OCI-LY7 (cell line): Measurements from ENCODE around the gene TOM1L2. TPM values are rescaled to one million over a fixed set of nuclear protein-coding genes. Genes with fewer than 3 reads are reported as not detected.

ENCODE experiments used
- BruUV-seq: library from RNA; stranded (reverse); fragments of 400-500 nt; replicated peaks from 2 replicates; lab custom pipeline; 2021; lab: Mats Ljungman, UMichigan
- CTCF ChIA-PET: fragments of 300-600 bp; sonication (Branson Sonifier 250); formaldehyde crosslinking; loops from one replicate; lab custom pipeline; 2022; ENCODE audit warnings: antibody characterized with exemption; ENCODE audit not compliant: unreplicated experiment; lab: Charles Lee
- POLR2A ChIA-PET: fragments of 300-600 bp; sonication (Branson Sonifier 250); formaldehyde crosslinking; loops from one replicate; lab custom pipeline; 2022; ENCODE audit warnings: antibody characterized with exemption; lab: Charles Lee
- DNase-seq: peaks from one replicate; pipeline ENCODE4 v3.0.0-alpha.2; 2015; ENCODE audit warnings: low spot score
- H2AFZ ChIP-seq: fragments of 200-600 bp; sonication (generic), shearing (Covaris generic); 2 replicates; pipeline ENCODE4 v1.6.1; 2014; ENCODE audit warnings: mild to moderate bottlenecking, antibody characterized with exemption, low read length, moderate library complexity
- H3K27ac ChIP-seq: fragments of 200-600 bp; sonication (generic); 2 replicates; pipeline ENCODE4 v1.5.1; 2014; ENCODE audit warnings: mixed run types, low read depth, mild to moderate bottlenecking, moderate library complexity, low read length, inconsistent platforms; ENCODE audit not compliant: poor library complexity, severe bottlenecking
- H3K36me3 ChIP-seq: fragments of 200-600 bp; sonication (generic); 2 replicates; pipeline ENCODE4 v1.6.1; 2014; ENCODE audit warnings: mild to moderate bottlenecking, antibody characterized with exemption, low read length, moderate library complexity, mixed read lengths; ENCODE audit not compliant: insufficient read depth
- H3K4me1 ChIP-seq: fragments of 200-600 bp; sonication (generic); 2 replicates; pipeline ENCODE4 v1.5.1; 2014; ENCODE audit warnings: mild to moderate bottlenecking, low read length; ENCODE audit not compliant: insufficient read depth, poor library complexity, severe bottlenecking
- H3K4me2 ChIP-seq: fragments of 200-600 bp; sonication (generic); 2 replicates; pipeline ENCODE4 v1.6.1; 2014; ENCODE audit warnings: mild to moderate bottlenecking, low read length
- H3K4me3 ChIP-seq: fragments of 200-600 bp; sonication (generic); 2 replicates; pipeline ENCODE4 v1.5.1; 2014; ENCODE audit warnings: mild to moderate bottlenecking, low read depth, low read length; ENCODE audit not compliant: poor library complexity, severe bottlenecking
- H3K79me2 ChIP-seq: fragments of 200-600 bp; sonication (generic); 2 replicates; pipeline ENCODE4 v1.6.1; 2016; ENCODE audit warnings: low read depth, mild to moderate bottlenecking, low read length, moderate library complexity, mixed read lengths; ENCODE audit not compliant: insufficient read depth
- H3K9me2 ChIP-seq: fragments of 200-600 bp; sonication (generic); 2 replicates; pipeline ENCODE4 v1.6.1; 2016; ENCODE audit warnings: mild to moderate bottlenecking, low read length, mixed read lengths; ENCODE audit not compliant: insufficient read depth
- H3K9me3 ChIP-seq: fragments of 200-600 bp; sonication (generic); 2 replicates; pipeline ENCODE4 v1.6.1; 2014; ENCODE audit warnings: mild to moderate bottlenecking, mixed run types, low read length, mixed read lengths
- H4K20me1 ChIP-seq: fragments of 200-600 bp; sonication (generic); 2 replicates; pipeline ENCODE4 v1.6.1; 2014; ENCODE audit warnings: mild to moderate bottlenecking, antibody characterized with exemption, low read length, moderate library complexity, mixed read lengths; ENCODE audit not compliant: insufficient read depth
- EZH2phosphoT487 ChIP-seq: fragments of 200-600 bp; sonication (generic); IDR thresholded peaks from 2 replicates; pipeline ENCODE4 v1.6.1; 2018; ENCODE audit warnings: low read depth, borderline replicate concordance, mild to moderate bottlenecking, mixed run types, antibody characterized with exemption, low read length, moderate library complexity, mixed read lengths
- intact Hi-C: fragments of 100-400 bp; cut with micrococcal nuclease; formaldehyde crosslinking; loops from one replicate; pipeline ENCODE4 v1.10.0; 2022; ENCODE audit not compliant: unreplicated experiment
- total RNA-seq, 2 experiments: library from RNA; depleted of rRNA in 1 of 2; stranded (reverse); fragments of >200 nt in 1 of 2; shearing (Covaris generic) in 1 of 2; gene quantifications; 2 replicates each; pipeline ENCODE4 v1.2.3, GENCODE V29; 2014 to 2022
- TF ChIP-seq, protein P1 (sequence below): fragments of 200-600 bp; sonication (generic); conservative IDR thresholded peaks from 2 replicates; pipeline ENCODE4 v1.5.1; 2014; ENCODE audit warnings: mild to moderate bottlenecking, antibody characterized with exemption, low read length, moderate library complexity, mixed read lengths

TOM1L2 gene
- total RNA-seq, 2 experiments from 2014 or later = 4.9 to 14.3 TPM

DNA sequence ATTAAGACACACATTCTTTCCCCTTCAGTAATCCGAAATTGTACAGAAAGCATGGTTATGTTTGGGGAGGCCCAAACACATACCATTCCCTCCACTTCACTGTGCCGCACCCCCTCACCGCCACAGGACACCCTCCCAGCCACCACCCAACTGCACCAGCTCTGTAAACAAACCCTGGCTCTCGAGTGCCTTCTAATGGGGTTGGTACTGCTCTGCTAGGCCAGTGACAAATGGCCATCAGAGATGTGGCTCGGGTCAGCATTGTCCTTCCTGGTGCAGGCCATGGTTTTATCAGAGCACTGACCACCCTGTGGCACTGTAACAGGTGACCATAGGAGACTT is 111.5 kb downstream of the TOM1L2 start:
- BruUV-seq = no TSS peak
- Histone ChIP-seq H3K4me1 (no peaks in the 10 kb centered on the region), H2AFZ (no peak overlapping the region), H3K27ac (no peak overlapping the region), H3K4me3 (no peak overlapping the region), H3K36me3 (no peaks in the 10 kb centered on the region), H4K20me1 (no peaks in the 10 kb centered on the region), H3K4me2 (no peak overlapping the region), H3K9me3 (no peaks in the 10 kb centered on the region), H3K79me2 (no peaks in the 10 kb centered on the region), H3K9me2 (no peaks in the 10 kb centered on the region)
- ChIA-PET POLR2A (no interaction called here), CTCF (interaction anchor here (0.5 kb wide), 1 partner anchor 8 kb away, joined by 4 read pairs; no protein-coding TSS in a partner anchor)
- TF ChIP-seq EZH2phosphoT487 = no peak
- TF ChIP-seq, protein P1, sequence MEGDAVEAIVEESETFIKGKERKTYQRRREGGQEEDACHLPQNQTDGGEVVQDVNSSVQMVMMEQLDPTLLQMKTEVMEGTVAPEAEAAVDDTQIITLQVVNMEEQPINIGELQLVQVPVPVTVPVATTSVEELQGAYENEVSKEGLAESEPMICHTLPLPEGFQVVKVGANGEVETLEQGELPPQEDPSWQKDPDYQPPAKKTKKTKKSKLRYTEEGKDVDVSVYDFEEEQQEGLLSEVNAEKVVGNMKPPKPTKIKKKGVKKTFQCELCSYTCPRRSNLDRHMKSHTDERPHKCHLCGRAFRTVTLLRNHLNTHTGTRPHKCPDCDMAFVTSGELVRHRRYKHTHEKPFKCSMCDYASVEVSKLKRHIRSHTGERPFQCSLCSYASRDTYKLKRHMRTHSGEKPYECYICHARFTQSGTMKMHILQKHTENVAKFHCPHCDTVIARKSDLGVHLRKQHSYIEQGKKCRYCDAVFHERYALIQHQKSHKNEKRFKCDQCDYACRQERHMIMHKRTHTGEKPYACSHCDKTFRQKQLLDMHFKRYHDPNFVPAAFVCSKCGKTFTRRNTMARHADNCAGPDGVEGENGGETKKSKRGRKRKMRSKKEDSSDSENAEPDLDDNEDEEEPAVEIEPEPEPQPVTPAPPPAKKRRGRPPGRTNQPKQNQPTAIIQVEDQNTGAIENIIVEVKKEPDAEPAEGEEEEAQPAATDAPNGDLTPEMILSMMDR = no peak
- intact Hi-C loops = loop anchor here (1.0 to 5.0 kb wide), 5 partner anchors 48 to 179 kb away; partner anchors contain the start of gene RAI1
- no peak for DNase-seq

DNA sequence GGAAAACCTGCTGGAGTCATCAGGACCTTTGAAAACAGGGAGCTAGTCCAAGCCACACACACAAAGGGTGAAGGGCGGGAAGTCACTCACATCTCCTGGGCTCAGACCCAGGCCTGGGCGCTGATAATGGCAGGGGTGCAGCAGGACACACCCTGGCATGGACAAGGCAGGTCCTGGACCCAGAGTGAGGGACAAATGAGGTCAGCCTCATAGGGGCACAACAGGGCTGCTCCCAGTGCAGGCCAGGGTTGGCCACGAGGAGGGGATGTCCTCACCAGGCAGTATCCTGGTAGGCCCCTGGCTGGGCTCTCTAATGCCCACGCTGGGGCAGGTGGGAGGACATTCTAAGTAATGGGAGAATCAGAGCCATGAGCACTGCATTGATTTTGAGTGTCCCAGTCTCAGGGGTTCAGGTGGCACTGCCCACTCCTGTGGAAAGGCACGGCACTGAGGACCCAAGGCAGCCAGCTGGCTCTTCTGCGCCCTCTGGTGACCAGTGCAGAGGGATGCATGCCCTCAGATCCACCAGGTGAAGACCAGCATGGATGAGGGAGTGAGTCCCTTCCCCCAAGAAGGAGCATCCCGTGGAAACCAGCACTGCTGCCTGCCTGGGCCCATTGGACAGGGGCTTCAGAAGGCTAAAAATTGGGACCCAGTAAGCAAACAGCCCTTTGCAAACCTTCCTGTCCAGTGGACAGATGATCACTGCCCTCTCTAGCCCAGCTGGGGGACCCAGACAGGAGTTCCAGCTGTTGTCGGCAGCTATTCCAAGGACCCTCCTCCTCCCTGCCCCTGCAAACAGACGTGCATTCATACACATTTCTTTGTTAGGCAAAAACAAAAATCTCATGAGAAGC is 112.1 kb downstream of the TOM1L2 start:
- Histone ChIP-seq H3K27ac (no peak overlapping the region), H4K20me1 (no peaks in the 10 kb centered on the region)

More for the DNA sequence above, 112.1 kb downstream of the TOM1L2 start:
- ChIA-PET POLR2A (interaction anchor here (0.6 kb wide), 1 partner anchor 48 kb away, joined by 3 read pairs; no protein-coding TSS in a partner anchor), CTCF (interaction anchor here (0.5 kb wide), 1 partner anchor 8 kb away, joined by 4 read pairs; no protein-coding TSS in a partner anchor)
- H2AFZ ChIP-seq = no peak overlapping the region
- intact Hi-C loops = loop anchor here (1.0 to 5.0 kb wide), 5 partner anchors 48 to 179 kb away; partner anchors contain the start of gene RAI1
- TF ChIP-seq EZH2phosphoT487 = no peak
- TF ChIP-seq, protein P1 = peak; percentile 98
- H3K79me2 ChIP-seq = no peaks in the 10 kb centered on the region
- H3K9me3 ChIP-seq = no peaks in the 10 kb centered on the region
- no peaks in the 10 kb centered on the region for H3K4me1 ChIP-seq
- no peaks in the 10 kb centered on the region for H3K9me2 ChIP-seq
- no TSS peak for BruUV-seq
- no peak overlapping the region for H3K4me3 ChIP-seq
- no peaks in the 10 kb centered on the region for H3K36me3 ChIP-seq
- peak; percentile 73 for DNase-seq
- no peak overlapping the region for H3K4me2 ChIP-seq
